ENCODE results near the gene TADA3. TPM values are rescaled to one million over a fixed set of nuclear protein-coding genes. Genes with fewer than 3 reads are reported as not detected.

The TADA3 gene
- polyA plus RNA-seq, 2 of the 4 experiments (the other 2 are of a cell fraction) = 42.6 to 50.3 TPM

DNA sequence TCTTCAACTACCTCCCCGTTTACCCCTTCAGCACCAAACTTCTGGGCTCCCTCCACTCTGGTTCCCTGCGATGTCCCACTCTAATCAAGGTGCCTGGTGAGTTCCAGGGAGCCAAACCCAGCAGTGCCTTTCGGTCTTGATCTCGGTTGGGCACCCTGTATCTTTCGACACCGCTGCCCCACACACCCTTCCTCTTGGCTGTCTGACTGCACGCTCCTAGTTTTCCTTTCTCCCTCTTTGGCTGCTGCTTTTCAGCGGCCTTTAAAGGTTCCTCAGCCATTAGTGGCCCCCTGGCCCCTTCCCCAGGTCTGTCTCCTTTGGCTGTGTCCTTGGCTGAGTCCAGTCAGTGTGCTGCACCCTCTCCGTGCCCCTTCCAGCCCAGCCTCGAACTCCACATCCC, 18.6 kb upstream of the TADA3 start:
- Histone ChIP-seq H3K27ac (peak overlapping the region; percentile 95 to 96), H3K4me1 (peaks cover 25% of the 10 kb centered on the region), H3K9me3 (no peaks in the 10 kb centered on the region), H3K4me2 (peak overlapping the region; percentile 99), H3K4me3 (peak overlapping the region; percentile 75)
- CTCF ChIA-PET = interaction anchor here (2.3 kb wide), 1 partner anchor 8 kb away, joined by 9 read pairs; no protein-coding TSS in a partner anchor
- POLR2A ChIA-PET = no interaction called here
- peak in 1 of 2 experiments; percentile 0; a peak in 1 of 6 replicates for ATAC-seq
- no peak for DNase-seq (ENCODE audit: low read depth in 1 of 2, low spot score in 1 of 2)
- 83% methylated on average over 10 of the region's 10 CpGs for WGBS (ENCODE audit: missing lambda C conversion rate)
- TF ChIP-seq, protein P1, sequence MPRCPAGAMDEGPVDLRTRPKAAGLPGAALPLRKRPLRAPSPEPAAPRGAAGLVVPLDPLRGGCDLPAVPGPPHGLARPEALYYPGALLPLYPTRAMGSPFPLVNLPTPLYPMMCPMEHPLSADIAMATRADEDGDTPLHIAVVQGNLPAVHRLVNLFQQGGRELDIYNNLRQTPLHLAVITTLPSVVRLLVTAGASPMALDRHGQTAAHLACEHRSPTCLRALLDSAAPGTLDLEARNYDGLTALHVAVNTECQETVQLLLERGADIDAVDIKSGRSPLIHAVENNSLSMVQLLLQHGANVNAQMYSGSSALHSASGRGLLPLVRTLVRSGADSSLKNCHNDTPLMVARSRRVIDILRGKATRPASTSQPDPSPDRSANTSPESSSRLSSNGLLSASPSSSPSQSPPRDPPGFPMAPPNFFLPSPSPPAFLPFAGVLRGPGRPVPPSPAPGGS (IDR thresholded peaks at IDR 0.05) = no peak
- TF ChIP-seq CHD4 (IDR thresholded peaks at IDR 0.05; ENCODE audit: borderline replicate concordance) = no peak
- TF ChIP-seq HOXA7 (CRISPR knock-in tag; IDR thresholded peaks at IDR 0.05) = no peak
- TF ChIP-seq CBX2 (IDR thresholded peaks at IDR 0.05; ENCODE audit: borderline replicate concordance, low read depth) = no peak
- TF ChIP-seq SMC3 (IDR thresholded peaks at IDR 0.05) = no peak
- TF ChIP-seq, protein P2, sequence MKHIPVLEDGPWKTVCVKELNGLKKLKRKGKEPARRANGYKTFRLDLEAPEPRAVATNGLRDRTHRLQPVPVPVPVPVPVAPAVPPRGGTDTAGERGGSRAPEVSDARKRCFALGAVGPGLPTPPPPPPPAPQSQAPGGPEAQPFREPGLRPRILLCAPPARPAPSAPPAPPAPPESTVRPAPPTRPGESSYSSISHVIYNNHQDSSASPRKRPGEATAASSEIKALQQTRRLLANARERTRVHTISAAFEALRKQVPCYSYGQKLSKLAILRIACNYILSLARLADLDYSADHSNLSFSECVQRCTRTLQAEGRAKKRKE (CRISPR knock-in tag; IDR thresholded peaks at IDR 0.05; ENCODE audit: low read depth) = no peak
- no peak for TF ChIP-seq BHLHE40 (IDR thresholded peaks at IDR 0.05; ENCODE audit: low read depth, low read length)
- TF ChIP-seq RARB (CRISPR knock-in tag; IDR thresholded peaks at IDR 0.05) = no peak
- no peak for FAIRE-seq

DNA sequence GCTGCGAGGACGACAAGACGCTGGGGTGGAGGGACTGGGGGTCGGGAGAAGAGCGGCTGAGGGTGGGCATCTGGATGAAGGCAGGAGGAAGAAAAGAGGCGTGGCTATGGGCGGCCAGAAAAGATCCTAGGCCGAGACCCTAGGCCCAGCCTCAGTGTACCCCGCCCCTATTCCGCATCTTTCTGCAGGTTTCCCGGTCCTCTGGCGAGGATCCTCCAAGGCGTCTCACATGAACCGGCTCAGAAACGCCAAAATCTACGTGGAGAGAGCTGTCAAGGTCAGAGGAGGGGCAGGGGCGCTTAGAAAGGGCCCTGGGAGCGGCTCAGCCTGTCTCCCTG, 18.1 kb upstream of the TADA3 start:
- CTCF ChIA-PET = interaction anchor here (1.4 to 2.3 kb wide), 2 partner anchors 9 to 15 kb away, joined by 4 to 9 read pairs; no protein-coding TSS in a partner anchor
- H3K4me3 ChIP-seq = peak overlapping the region; percentile 75
- H3K4me1 ChIP-seq = peaks cover 25% of the 10 kb centered on the region
- POLR2A ChIA-PET = interaction anchor here (1.4 to 3.2 kb wide), 2 partner anchors 11 to 17 kb away, joined by 3 to 17 read pairs; partner anchors contain the start of genes ARPC4 and TADA3
- no peak for TF ChIP-seq KDM5A (IDR thresholded peaks at IDR 0.05)
- no peak for TF ChIP-seq SREBF2 (IDR thresholded peaks at IDR 0.05)
- no peak for TF ChIP-seq MAZ (IDR thresholded peaks at IDR 0.05; ENCODE audit: borderline replicate concordance, low read depth, low read length)
- no peak for TF ChIP-seq FOSB (CRISPR knock-in tag; IDR thresholded peaks at IDR 0.05)
- TF ChIP-seq, protein P3, sequence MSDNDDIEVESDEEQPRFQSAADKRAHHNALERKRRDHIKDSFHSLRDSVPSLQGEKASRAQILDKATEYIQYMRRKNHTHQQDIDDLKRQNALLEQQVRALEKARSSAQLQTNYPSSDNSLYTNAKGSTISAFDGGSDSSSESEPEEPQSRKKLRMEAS (IDR thresholded peaks at IDR 0.05) = no peak
- TF ChIP-seq CBX8 (IDR thresholded peaks at IDR 0.05) = no peak
- TF ChIP-seq, protein P4, sequence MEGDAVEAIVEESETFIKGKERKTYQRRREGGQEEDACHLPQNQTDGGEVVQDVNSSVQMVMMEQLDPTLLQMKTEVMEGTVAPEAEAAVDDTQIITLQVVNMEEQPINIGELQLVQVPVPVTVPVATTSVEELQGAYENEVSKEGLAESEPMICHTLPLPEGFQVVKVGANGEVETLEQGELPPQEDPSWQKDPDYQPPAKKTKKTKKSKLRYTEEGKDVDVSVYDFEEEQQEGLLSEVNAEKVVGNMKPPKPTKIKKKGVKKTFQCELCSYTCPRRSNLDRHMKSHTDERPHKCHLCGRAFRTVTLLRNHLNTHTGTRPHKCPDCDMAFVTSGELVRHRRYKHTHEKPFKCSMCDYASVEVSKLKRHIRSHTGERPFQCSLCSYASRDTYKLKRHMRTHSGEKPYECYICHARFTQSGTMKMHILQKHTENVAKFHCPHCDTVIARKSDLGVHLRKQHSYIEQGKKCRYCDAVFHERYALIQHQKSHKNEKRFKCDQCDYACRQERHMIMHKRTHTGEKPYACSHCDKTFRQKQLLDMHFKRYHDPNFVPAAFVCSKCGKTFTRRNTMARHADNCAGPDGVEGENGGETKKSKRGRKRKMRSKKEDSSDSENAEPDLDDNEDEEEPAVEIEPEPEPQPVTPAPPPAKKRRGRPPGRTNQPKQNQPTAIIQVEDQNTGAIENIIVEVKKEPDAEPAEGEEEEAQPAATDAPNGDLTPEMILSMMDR (IDR thresholded peaks at IDR 0.05) = no peak
- no peak for TF ChIP-seq JUN (IDR thresholded peaks at IDR 0.05)
- TF ChIP-seq, protein P5, sequence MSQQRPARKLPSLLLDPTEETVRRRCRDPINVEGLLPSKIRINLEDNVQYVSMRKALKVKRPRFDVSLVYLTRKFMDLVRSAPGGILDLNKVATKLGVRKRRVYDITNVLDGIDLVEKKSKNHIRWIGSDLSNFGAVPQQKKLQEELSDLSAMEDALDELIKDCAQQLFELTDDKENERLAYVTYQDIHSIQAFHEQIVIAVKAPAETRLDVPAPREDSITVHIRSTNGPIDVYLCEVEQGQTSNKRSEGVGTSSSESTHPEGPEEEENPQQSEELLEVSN (IDR thresholded peaks at IDR 0.05; ENCODE audit: borderline replicate concordance, low read depth) = no peak
- no peak for TF ChIP-seq CBX2 (IDR thresholded peaks at IDR 0.05; ENCODE audit: borderline replicate concordance, low read depth)
- TF ChIP-seq HEYL (CRISPR knock-in tag; IDR thresholded peaks at IDR 0.05) = no peak
- TF ChIP-seq POLR2AphosphoS2 (conservative IDR thresholded peaks at IDR 0.05; ENCODE audit: low read length) = no peak
- TF ChIP-seq HOXB5 (CRISPR knock-in tag; IDR thresholded peaks at IDR 0.05) = no peak
- TF ChIP-seq, protein P6, sequence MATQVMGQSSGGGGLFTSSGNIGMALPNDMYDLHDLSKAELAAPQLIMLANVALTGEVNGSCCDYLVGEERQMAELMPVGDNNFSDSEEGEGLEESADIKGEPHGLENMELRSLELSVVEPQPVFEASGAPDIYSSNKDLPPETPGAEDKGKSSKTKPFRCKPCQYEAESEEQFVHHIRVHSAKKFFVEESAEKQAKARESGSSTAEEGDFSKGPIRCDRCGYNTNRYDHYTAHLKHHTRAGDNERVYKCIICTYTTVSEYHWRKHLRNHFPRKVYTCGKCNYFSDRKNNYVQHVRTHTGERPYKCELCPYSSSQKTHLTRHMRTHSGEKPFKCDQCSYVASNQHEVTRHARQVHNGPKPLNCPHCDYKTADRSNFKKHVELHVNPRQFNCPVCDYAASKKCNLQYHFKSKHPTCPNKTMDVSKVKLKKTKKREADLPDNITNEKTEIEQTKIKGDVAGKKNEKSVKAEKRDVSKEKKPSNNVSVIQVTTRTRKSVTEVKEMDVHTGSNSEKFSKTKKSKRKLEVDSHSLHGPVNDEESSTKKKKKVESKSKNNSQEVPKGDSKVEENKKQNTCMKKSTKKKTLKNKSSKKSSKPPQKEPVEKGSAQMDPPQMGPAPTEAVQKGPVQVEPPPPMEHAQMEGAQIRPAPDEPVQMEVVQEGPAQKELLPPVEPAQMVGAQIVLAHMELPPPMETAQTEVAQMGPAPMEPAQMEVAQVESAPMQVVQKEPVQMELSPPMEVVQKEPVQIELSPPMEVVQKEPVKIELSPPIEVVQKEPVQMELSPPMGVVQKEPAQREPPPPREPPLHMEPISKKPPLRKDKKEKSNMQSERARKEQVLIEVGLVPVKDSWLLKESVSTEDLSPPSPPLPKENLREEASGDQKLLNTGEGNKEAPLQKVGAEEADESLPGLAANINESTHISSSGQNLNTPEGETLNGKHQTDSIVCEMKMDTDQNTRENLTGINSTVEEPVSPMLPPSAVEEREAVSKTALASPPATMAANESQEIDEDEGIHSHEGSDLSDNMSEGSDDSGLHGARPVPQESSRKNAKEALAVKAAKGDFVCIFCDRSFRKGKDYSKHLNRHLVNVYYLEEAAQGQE (IDR thresholded peaks at IDR 0.05) = no peak
- TF ChIP-seq PHF8 (IDR thresholded peaks at IDR 0.05; ENCODE audit: borderline replicate concordance, low read depth) = no peak
- TF ChIP-seq NR3C1 (IDR thresholded peaks at IDR 0.05) = no peak
- TF ChIP-seq HOXA7 (CRISPR knock-in tag; IDR thresholded peaks at IDR 0.05) = no peak
- no peak for TF ChIP-seq RNF2 (IDR thresholded peaks at IDR 0.05; ENCODE audit: borderline replicate concordance, low read depth)
- TF ChIP-seq RFX5 (IDR thresholded peaks at IDR 0.05) = no peak
- H3K27ac ChIP-seq = peak overlapping the region; percentile 95 to 96
- peak overlapping the region; percentile 99 for H3K4me2 ChIP-seq
- DNase-seq (ENCODE audit: low read depth in 1 of 2, low spot score in 1 of 2) (no peak), ATAC-seq (no peak; a peak in 1 of 6 replicates), FAIRE-seq (no peak)
- no peaks in the 10 kb centered on the region for H3K9me3 ChIP-seq
- WGBS (ENCODE audit: missing lambda C conversion rate) = 26% methylated on average over 18 of the region's 18 CpGs
